H9 (cell line): Measurements from ENCODE around the gene SURF2. TPM values are rescaled to one million over a fixed set of nuclear protein-coding genes. Genes with fewer than 3 reads are reported as not detected.

Experiments used
- DNase-seq: peaks from one replicate; pipeline ENCODE4 v3.0.0-alpha.2; 2017
- H2AFZ ChIP-seq: one replicate; pipeline ENCODE4 v1.6.1; 2013; ENCODE audit warnings: mild to moderate bottlenecking, low read length, control low read depth, moderate library complexity
- H2AK5ac ChIP-seq: 2 replicates; pipeline ENCODE4 v1.6.1; 2013; ENCODE audit warnings: low read length, control low read depth, mixed read lengths; ENCODE audit not compliant: insufficient read length
- H2BK120ac ChIP-seq: one replicate; pipeline ENCODE4 v1.6.1; 2013; ENCODE audit warnings: low read depth, mild to moderate bottlenecking, low read length, control low read depth, inconsistent platforms; ENCODE audit not compliant: poor library complexity, severe bottlenecking
- H2BK12ac ChIP-seq: 2 replicates; pipeline ENCODE4 v1.6.1; 2013; ENCODE audit warnings: low read length, control low read depth, mixed read lengths, low read depth; ENCODE audit not compliant: insufficient read length
- H2BK15ac ChIP-seq: 2 replicates; pipeline ENCODE4 v1.6.1; 2013; ENCODE audit warnings: low read depth, low read length, control low read depth
- H2BK20ac ChIP-seq: one replicate; pipeline ENCODE4 v1.6.1; 2013; ENCODE audit warnings: low read depth, mild to moderate bottlenecking, low read length, control low read depth, inconsistent platforms; ENCODE audit not compliant: poor library complexity, severe bottlenecking
- H2BK5ac ChIP-seq: 2 replicates; pipeline ENCODE4 v1.6.1; 2013; ENCODE audit warnings: low read length, control low read depth, mixed read lengths; ENCODE audit not compliant: insufficient read length
- H3K14ac ChIP-seq: 2 replicates; pipeline ENCODE4 v1.6.1; 2013; ENCODE audit warnings: low read length, control low read depth; ENCODE audit not compliant: insufficient read depth
- H3K18ac ChIP-seq: 2 replicates; pipeline ENCODE4 v1.6.1; 2013; ENCODE audit warnings: low read depth, mild to moderate bottlenecking, mixed read lengths, low read length, control low read depth; ENCODE audit not compliant: insufficient read length
- H3K23ac ChIP-seq: 2 replicates; pipeline ENCODE4 v1.6.1; 2013; ENCODE audit warnings: low read length, control low read depth, mixed read lengths, low read depth; ENCODE audit not compliant: insufficient read length
- H3K23me2 ChIP-seq: 2 replicates; pipeline ENCODE4 v1.6.1; 2013; ENCODE audit warnings: low read depth, mild to moderate bottlenecking, mixed read lengths, low read length, control low read depth; ENCODE audit not compliant: insufficient read length, poor library complexity, severe bottlenecking
- H3K27ac ChIP-seq: 2 replicates; pipeline ENCODE4 v1.5.1; 2013; ENCODE audit warnings: low read length, control low read depth, mixed read lengths, low read depth; ENCODE audit not compliant: insufficient read length
- H3K27me3 ChIP-seq: 2 replicates; pipeline ENCODE4 v1.6.1; 2013; ENCODE audit warnings: low read length, control low read depth, inconsistent platforms; ENCODE audit not compliant: insufficient read depth
- H3K4ac ChIP-seq: 2 replicates; pipeline ENCODE4 v1.6.1; 2013; ENCODE audit warnings: low read depth, mild to moderate bottlenecking, control low read depth, inconsistent platforms, low read length, moderate library complexity
- H3K4me1 ChIP-seq: 2 replicates; pipeline ENCODE4 v1.6.1; 2013; ENCODE audit warnings: low read length, control low read depth, inconsistent platforms; ENCODE audit not compliant: insufficient read depth
- H3K4me2 ChIP-seq: 2 replicates; pipeline ENCODE4 v1.6.1; 2013; ENCODE audit warnings: low read length, control low read depth, mixed read lengths; ENCODE audit not compliant: insufficient read length, insufficient read depth
- H3K56ac ChIP-seq: 2 replicates; pipeline ENCODE4 v1.6.1; 2013; ENCODE audit warnings: low read depth, mild to moderate bottlenecking, mixed read lengths, low read length, control low read depth; ENCODE audit not compliant: insufficient read length
- H3K79me1 ChIP-seq: 2 replicates; pipeline ENCODE4 v1.6.1; 2013; ENCODE audit warnings: low read depth, mild to moderate bottlenecking, moderate library complexity, low read length, control low read depth, inconsistent platforms; ENCODE audit not compliant: insufficient read depth, poor library complexity, severe bottlenecking
- H3K79me2 ChIP-seq: 2 replicates; pipeline ENCODE4 v1.6.1; 2013; ENCODE audit warnings: low read length, control low read depth, inconsistent platforms; ENCODE audit not compliant: insufficient read depth
- H3K9ac ChIP-seq: 2 replicates; pipeline ENCODE4 v1.6.1; 2013; ENCODE audit warnings: low read length, control low read depth, mixed read lengths; ENCODE audit not compliant: insufficient read length; ENCODE audit errors: extremely low read depth
- H3K9me3 ChIP-seq: one replicate; pipeline ENCODE4 v1.6.1; 2013; ENCODE audit warnings: low read depth, low read length, inconsistent platforms; ENCODE audit not compliant: control insufficient read depth
- H3T11ph ChIP-seq: one replicate; pipeline ENCODE4 v1.6.1; 2013; ENCODE audit warnings: mild to moderate bottlenecking, low read length, control low read depth, inconsistent platforms
- H4K20me1 ChIP-seq: one replicate; pipeline ENCODE4 v1.6.1; 2013; ENCODE audit not compliant: control insufficient read depth, insufficient read length, insufficient read depth
- H4K5ac ChIP-seq: 2 replicates; pipeline ENCODE4 v1.6.1; 2013; ENCODE audit warnings: low read depth, mild to moderate bottlenecking, mixed read lengths, low read length, control low read depth; ENCODE audit not compliant: insufficient read length
- H4K8ac ChIP-seq: replicated peaks from 2 replicates; pipeline ENCODE4 v1.6.1; 2013; ENCODE audit warnings: low read length, control low read depth, mixed read lengths, low read depth; ENCODE audit not compliant: insufficient read length
- H4K91ac ChIP-seq: 2 replicates; pipeline ENCODE4 v1.6.1; 2013; ENCODE audit warnings: low read depth, mild to moderate bottlenecking, moderate library complexity, mixed read lengths, low read length, control low read depth; ENCODE audit not compliant: insufficient read length
- H3K27ac Mint-ChIP-seq, 3 experiments: 2 replicates in 2 of 3; 3 replicates in 1 of 3; pipeline ENCODE4 v1.8.0; 2020 to 2021; ENCODE audit warnings: mixed read lengths in 3 of 3, mild to moderate bottlenecking in 1 of 3, moderate library complexity in 1 of 3
- H3K27me3 Mint-ChIP-seq: 2 replicates; pipeline ENCODE4 v1.8.0; 2021; ENCODE audit warnings: low read depth, mild to moderate bottlenecking, moderate library complexity, mixed read lengths
- H3K36me3 Mint-ChIP-seq, 3 experiments: 2 replicates in 2 of 3; 3 replicates in 1 of 3; pipeline ENCODE4 v1.8.0; 2020 to 2021; ENCODE audit warnings: low read depth in 3 of 3, mixed read lengths in 3 of 3; ENCODE audit not compliant: insufficient read depth in 1 of 3
- H3K4me1 Mint-ChIP-seq, 2 experiments: 2 replicates each; pipeline ENCODE4 v1.8.0; 2020; ENCODE audit warnings: mixed read lengths in 2 of 2
- H3K4me3 Mint-ChIP-seq, 2 experiments: 2 replicates in 1 of 2; 3 replicates in 1 of 2; pipeline ENCODE4 v1.8.0; 2020 to 2021; ENCODE audit warnings: mild to moderate bottlenecking in 2 of 2, mixed read lengths in 2 of 2, moderate library complexity in 1 of 2
- H3K9me3 Mint-ChIP-seq, 2 experiments: 2 replicates in 1 of 2; 3 replicates in 1 of 2; pipeline ENCODE4 v1.8.0; 2020; ENCODE audit warnings: mild to moderate bottlenecking in 2 of 2, mixed read lengths in 2 of 2, moderate library complexity in 1 of 2
- CTCF ChIP-seq: fragments of 200-600 bp; sonication (generic); conservative IDR thresholded peaks from 3 replicates; pipeline ENCODE4 v1.8.0; 2021; ENCODE audit warnings: antibody characterized with exemption, mild to moderate bottlenecking
- WGBS: extraction: QIAGEN DNeasy Blood & Tissue Kit; methylation state at CpG from one replicate; pipeline ENCODE4 v1.1.7; 2013; ENCODE audit warnings: missing lambda C conversion rate, low lambda C conversion rate, mixed read lengths; ENCODE audit not compliant: insufficient read length; ENCODE audit errors: extremely low coverage; 5-methylcytosine and 5-hydroxymethylcytosine counted together
- total RNA-seq: library from RNA; stranded (reverse); gene quantifications from 2 replicates; pipeline ENCODE4 v1.2.1, GENCODE V29; 2021

Gene SURF2
- total RNA-seq, 1 experiment from 2014 or later: 44.4 TPM

GRCh38 chr9:133401588-133401987 is 45.2 kb downstream of the SURF2 start:
- Histone ChIP-seq H3K4ac (no peak overlapping the region), H4K20me1 (no peaks in the 10 kb centered on the region), H3K9me3 (no peaks in the 10 kb centered on the region), H3K23ac (no peak overlapping the region), H3K4me1 (no peaks in the 10 kb centered on the region), H3K56ac (no peak overlapping the region), H2BK15ac (no peak overlapping the region), H3K79me1 (no peaks in the 10 kb centered on the region), H3K18ac (no peak overlapping the region), H3K23me2 (no peaks in the 10 kb centered on the region), H2AK5ac (no peak overlapping the region), H2BK12ac (no peak overlapping the region), H4K91ac (no peak overlapping the region), H4K8ac (no peak overlapping the region), H3T11ph (no peak overlapping the region), H3K27ac (no peak overlapping the region), H3K14ac (no peak overlapping the region), H4K5ac (no peak overlapping the region), H3K9ac (no peak overlapping the region), H2BK5ac (no peak overlapping the region), H3K27me3 (no peaks in the 10 kb centered on the region), H2AFZ (no peak overlapping the region), H3K4me2 (no peak overlapping the region), H2BK120ac (no peak overlapping the region), H2BK20ac (no peak overlapping the region), H3K79me2 (no peaks in the 10 kb centered on the region)
- Mint-ChIP-seq H3K36me3 (peaks cover 13 to 23% (median 22%) of the 10 kb centered on the region in 3 experiments; a peak in 6 of 7 replicates), H3K4me1 (peaks cover 0 to 3% of the 10 kb centered on the region in 2 experiments; a peak in 1 of 4 replicates), H3K27me3 (peaks cover 11% of the 10 kb centered on the region), H3K9me3 (no peaks in the 10 kb centered on the region), H3K4me3 (no peak overlapping the region), H3K27ac (no peak overlapping the region)
- DNase-seq: no peak
- no peak for TF ChIP-seq CTCF
- WGBS: no CpG with 5 or more reads among the region's 6 CpGs
